HG03139 (cell line): ENCODE results near the gene PAGE4.

Experiments
- ATAC-seq: cut with Tn5 transposase; IDR thresholded peaks from one replicate; pipeline ENCODE4 v1.9.1; 2021; ENCODE audit not compliant: unreplicated experiment

PAGE4 gene

GRCh38 chrX:49868739-49869138, 39.6 kb downstream of the PAGE4 start:
- ATAC-seq, result no peak

- ATAC-seq, result no peak
Observed at GRCh38 chrX:49876750-49877149, 47.6 kb downstream of the PAGE4 start.

DNA sequence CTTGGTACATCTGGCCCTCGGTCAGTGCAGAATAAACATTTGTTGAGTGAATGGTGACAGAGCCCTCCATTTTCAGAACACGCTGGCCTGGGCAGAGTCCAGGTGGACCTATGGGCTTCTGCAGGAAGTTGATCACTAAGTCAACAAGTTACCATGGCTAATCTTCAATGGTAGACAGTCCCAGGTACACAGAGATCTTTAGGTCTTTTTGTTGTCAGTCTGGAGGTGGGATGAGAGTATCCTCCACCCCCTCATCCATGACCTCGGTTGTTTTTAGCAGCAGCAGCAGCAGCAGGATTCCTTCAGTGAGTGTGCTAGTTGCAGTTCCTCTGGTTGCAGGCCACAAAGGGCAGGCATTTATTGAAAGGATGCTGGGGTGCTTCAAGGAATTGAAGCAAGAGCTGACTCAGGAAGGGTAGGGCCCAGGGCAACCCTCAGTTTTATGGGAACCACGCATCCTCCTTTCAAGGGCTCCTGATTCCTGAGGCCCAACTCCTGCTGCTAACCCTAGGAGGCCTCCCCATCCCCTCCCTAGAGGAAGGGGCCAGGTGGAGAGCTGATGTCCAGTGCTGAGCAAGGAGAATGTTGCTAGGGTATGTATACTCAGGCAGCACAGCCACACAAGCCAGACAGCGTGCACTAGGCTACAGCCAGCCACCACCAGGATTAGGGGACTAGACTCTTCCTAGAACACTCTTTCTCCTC, 48.4 kb downstream of the PAGE4 start:
- ATAC-seq, result no peak

DNA sequence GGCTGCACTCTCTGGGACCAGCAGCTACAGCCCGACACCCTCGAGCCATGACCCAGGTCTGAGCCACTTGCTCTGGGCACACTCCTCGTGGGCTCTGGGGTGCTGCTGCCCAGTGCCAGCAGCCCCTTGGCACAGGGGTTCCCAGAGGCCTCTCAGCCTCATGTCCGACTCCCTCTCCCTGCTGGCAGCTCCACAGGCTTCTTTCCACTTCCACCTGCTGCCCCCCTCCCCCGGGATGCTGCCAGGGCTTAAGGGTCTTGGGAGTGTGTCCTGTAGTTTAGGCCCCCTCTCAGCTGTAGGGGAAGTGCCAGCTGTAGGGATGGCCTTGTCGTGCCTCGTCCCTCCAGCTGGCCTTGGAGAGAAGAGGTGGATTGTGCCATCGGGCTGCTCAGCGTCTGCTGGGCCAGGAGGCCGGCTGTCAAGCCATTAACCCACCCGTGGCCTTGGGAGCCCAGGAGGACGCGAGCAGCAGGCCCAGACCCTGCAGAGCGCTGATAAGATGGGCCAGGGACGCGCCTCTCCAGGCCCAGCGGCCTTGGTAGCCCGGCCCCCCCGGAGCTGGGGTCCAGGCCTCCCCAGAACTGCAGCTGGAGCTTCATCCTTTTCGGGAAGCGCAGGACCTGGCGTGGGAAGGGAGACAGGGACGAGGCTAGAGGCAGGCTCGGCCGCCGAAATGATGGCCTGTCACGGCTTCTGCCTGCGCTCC, 49.2 kb downstream of the PAGE4 start:
- no peak for ATAC-seq

- peak; percentile 84 for ATAC-seq
Observed at GRCh38 chrX:49878834-49879655, 49.9 kb downstream of the PAGE4 start, which contains the start of gene USP27X. Gene USP27X (plus strand): TSS chrX:49879484. CDS start chrX:49880308, 824 bp downstream.

DNA sequence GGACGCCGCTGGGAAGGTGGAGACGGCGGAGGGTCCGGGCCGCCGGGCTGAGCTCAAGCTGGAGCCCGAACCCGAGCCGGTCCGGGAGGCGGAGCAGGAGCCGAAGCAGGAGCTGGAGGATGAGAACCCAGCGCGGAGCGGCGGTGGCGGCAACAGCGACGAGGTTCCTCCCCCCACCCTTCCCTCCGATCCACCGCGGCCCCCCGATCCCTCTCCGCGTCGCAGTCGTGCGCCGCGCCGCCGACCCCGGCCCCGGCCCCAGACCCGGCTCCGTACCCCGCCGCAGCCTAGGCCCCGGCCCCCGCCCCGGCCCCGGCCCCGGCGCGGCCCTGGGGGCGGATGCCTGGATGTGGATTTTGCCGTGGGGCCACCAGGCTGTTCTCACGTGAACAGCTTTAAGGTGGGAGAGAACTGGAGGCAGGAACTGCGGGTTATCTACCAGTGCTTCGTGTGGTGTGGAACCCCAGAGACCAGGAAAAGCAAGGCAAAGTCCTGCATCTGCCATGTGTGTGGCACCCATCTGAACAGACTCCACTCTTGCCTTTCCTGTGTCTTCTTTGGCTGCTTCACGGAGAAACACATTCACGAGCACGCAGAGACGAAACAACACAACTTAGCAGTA, 50.7 kb downstream of the PAGE4 start:
- peak; percentile 18 for ATAC-seq

- no peak for ATAC-seq
Observed at GRCh38 chrX:49880668-49881067, 51.6 kb downstream of the PAGE4 start.
